Loucy (cell line): Measurements from ENCODE around the gene MAN1C1.

Experiments
- H2AFZ ChIP-seq: fragments of 200-600 bp; sonication (generic); 2 replicates; pipeline ENCODE4 v1.6.0; 2016; ENCODE audit warnings: antibody characterized with exemption, mild to moderate bottlenecking, low read length, moderate library complexity
- H3F3A ChIP-seq: fragments of 200-600 bp; 2 replicates; pipeline ENCODE4 v1.6.0; 2016; ENCODE audit warnings: antibody characterized with exemption, low read depth, mild to moderate bottlenecking
- H3K27me3 ChIP-seq: fragments of 200-600 bp; sonication (generic); 2 replicates; pipeline ENCODE4 v1.6.1; 2014; ENCODE audit warnings: low read length, mild to moderate bottlenecking; ENCODE audit not compliant: insufficient read depth, poor library complexity, severe bottlenecking
- H3K36me3 ChIP-seq: fragments of 200-600 bp; sonication (generic); 2 replicates; pipeline ENCODE4 v1.6.1; 2016; ENCODE audit warnings: low read length; ENCODE audit not compliant: insufficient read depth
- H3K4me1 ChIP-seq: fragments of 200-600 bp; sonication (generic); 2 replicates; pipeline ENCODE4 v1.5.1; 2014; ENCODE audit warnings: low read length, mild to moderate bottlenecking; ENCODE audit not compliant: insufficient read depth, poor library complexity, severe bottlenecking
- H3K4me2 ChIP-seq: fragments of 200-600 bp; sonication (generic); 2 replicates; pipeline ENCODE4 v1.6.0; 2014; ENCODE audit warnings: antibody characterized with exemption, low read length, low read depth, mild to moderate bottlenecking; ENCODE audit not compliant: poor library complexity, severe bottlenecking
- H3K4me3 ChIP-seq: fragments of 200-600 bp; sonication (generic); 2 replicates; pipeline ENCODE4 v1.5.1; 2014; ENCODE audit warnings: low read length, mild to moderate bottlenecking, mixed read lengths; ENCODE audit not compliant: poor library complexity, severe bottlenecking
- H3K79me2 ChIP-seq: fragments of 200-600 bp; sonication (generic); 2 replicates; pipeline ENCODE4 v1.6.1; 2014; ENCODE audit warnings: low read length; ENCODE audit not compliant: insufficient read depth
- H3K9ac ChIP-seq: fragments of 200-600 bp; sonication (generic); 2 replicates; pipeline ENCODE4 v1.6.0; 2014; ENCODE audit warnings: mild to moderate bottlenecking, low read depth, low read length, moderate library complexity; ENCODE audit not compliant: poor library complexity, severe bottlenecking
- H3K9me2 ChIP-seq: fragments of 200-600 bp; sonication (generic); replicated peaks from 2 replicates; pipeline ENCODE4 v1.6.1; 2016; ENCODE audit warnings: low read depth, low read length, mixed read lengths
- H3K9me3 ChIP-seq: fragments of 200-600 bp; sonication (generic); 2 replicates; pipeline ENCODE4 v1.6.1; 2014; ENCODE audit warnings: mild to moderate bottlenecking, antibody characterized with exemption, low read length, low read depth; ENCODE audit not compliant: insufficient read depth
- H4K20me1 ChIP-seq: fragments of 200-600 bp; sonication (generic); 2 replicates; pipeline ENCODE4 v1.6.0; 2014; ENCODE audit warnings: antibody characterized with exemption, low read length, mild to moderate bottlenecking; ENCODE audit not compliant: insufficient read depth, poor library complexity, severe bottlenecking
- CTCF ChIP-seq: fragments of 200-600 bp; sonication (generic); conservative IDR thresholded peaks from 2 replicates; pipeline ENCODE4 v1.5.1; 2014; ENCODE audit warnings: mild to moderate bottlenecking, antibody characterized with exemption, low read length
- EZH2phosphoT487 ChIP-seq: fragments of 200-600 bp; IDR thresholded peaks from 2 replicates; pipeline ENCODE4 v1.6.1; 2018; ENCODE audit warnings: antibody characterized with exemption, mild to moderate bottlenecking, moderate library complexity, borderline replicate concordance

MAN1C1 gene

GRCh38 chr1:25684216-25684965 lies 67.8 kb downstream of the MAN1C1 start:
- Histone ChIP-seq H3K36me3 (no peaks in the 10 kb centered on the region), H3K4me1 (no peaks in the 10 kb centered on the region), H3K9me2 (no peaks in the 10 kb centered on the region), H4K20me1 (no peaks in the 10 kb centered on the region), H3K4me2 (no peak overlapping the region), H2AFZ (no peak overlapping the region), H3K27me3 (peaks cover 4% of the 10 kb centered on the region), H3F3A (no peaks in the 10 kb centered on the region), H3K9ac (no peak overlapping the region), H3K9me3 (no peaks in the 10 kb centered on the region), H3K79me2 (no peaks in the 10 kb centered on the region), H3K4me3 (no peak overlapping the region)
- TF ChIP-seq EZH2phosphoT487 (no peak), CTCF (no peak)

GRCh38 chr1:25685211-25685750 lies 68.7 kb downstream of the MAN1C1 start:
- Histone ChIP-seq H3K79me2 (no peaks in the 10 kb centered on the region), H3K27me3 (peaks cover 4% of the 10 kb centered on the region), H3K9ac (no peak overlapping the region), H3K4me2 (no peak overlapping the region), H3K4me1 (no peaks in the 10 kb centered on the region), H3K9me2 (no peaks in the 10 kb centered on the region), H2AFZ (no peak overlapping the region), H4K20me1 (no peaks in the 10 kb centered on the region), H3K9me3 (no peaks in the 10 kb centered on the region), H3F3A (no peaks in the 10 kb centered on the region), H3K36me3 (no peaks in the 10 kb centered on the region), H3K4me3 (no peak overlapping the region)
- TF ChIP-seq CTCF (no peak), EZH2phosphoT487 (no peak)

- H3K79me2 ChIP-seq, result no peaks in the 10 kb centered on the region
- no peak overlapping the region for H3K9ac ChIP-seq
- H3K9me2 ChIP-seq, result no peaks in the 10 kb centered on the region
- peaks cover 4% of the 10 kb centered on the region for H3K27me3 ChIP-seq
- H4K20me1 ChIP-seq, result no peaks in the 10 kb centered on the region
- no peaks in the 10 kb centered on the region for H3F3A ChIP-seq
- TF ChIP-seq EZH2phosphoT487 (no peak), CTCF (no peak)
- no peak overlapping the region for H3K4me2 ChIP-seq
- no peaks in the 10 kb centered on the region for H3K9me3 ChIP-seq
- no peaks in the 10 kb centered on the region for H3K36me3 ChIP-seq
- no peak overlapping the region for H2AFZ ChIP-seq
- H3K4me1 ChIP-seq, result no peaks in the 10 kb centered on the region
- H3K4me3 ChIP-seq, result no peak overlapping the region
Measured at GRCh38 chr1:25685938-25686665, 69.5 kb downstream of the MAN1C1 start.
